HG02759 (cell line): ENCODE data around the gene CELF2.
"Not testable (repeated sequence)": the region's sequence is repeated elsewhere in the genome, so short reads cannot be mapped to it uniquely, and the experiment has no call there.

Source experiments
- ATAC-seq: cut with Tn5 transposase; IDR thresholded peaks from one replicate; pipeline ENCODE4 v1.9.1; 2021; ENCODE audit warnings: mild to moderate bottlenecking, moderate library complexity; ENCODE audit not compliant: unreplicated experiment

CELF2 gene

GRCh38 chr10:11017570-11018431 is at the start of gene CELF2:
Gene CELF2, plus strand, starts transcription at chr10:11017872. Its CDS starts 218 bp downstream, at chr10:11018090.
- ATAC-seq: peak; percentile 84

- ATAC-seq: no peak
Measured at GRCh38 chr10:10968257-10968588, 49.4 kb upstream of the CELF2 start.

GRCh38 chr10:10973310-10973709 is 44.4 kb upstream of the CELF2 start:
- ATAC-seq: no peak

GRCh38 chr10:10975647-10976046 is 42.0 kb upstream of the CELF2 start:
- ATAC-seq: no peak

GRCh38 chr10:10976652-10977051 is 41.0 kb upstream of the CELF2 start:
- ATAC-seq: no peak

- no peak for ATAC-seq
Measured at GRCh38 chr10:10977226-10977956, 40.3 kb upstream of the CELF2 start.

GRCh38 chr10:10977978-10978377 is 39.7 kb upstream of the CELF2 start:
- ATAC-seq: no peak

GRCh38 chr10:10985361-10985760 is 32.3 kb upstream of the CELF2 start:
- ATAC-seq: no peak

- no peak for ATAC-seq
Measured at GRCh38 chr10:10986606-10987005, 31.1 kb upstream of the CELF2 start.

GRCh38 chr10:10987111-10987510 is 30.6 kb upstream of the CELF2 start:
- no peak for ATAC-seq

GRCh38 chr10:10989669-10990068 is 28.0 kb upstream of the CELF2 start:
- ATAC-seq: no peak

- no peak for ATAC-seq
Measured at GRCh38 chr10:10991144-10991543, 26.5 kb upstream of the CELF2 start.

GRCh38 chr10:10992072-10992471 is 25.6 kb upstream of the CELF2 start:
- no peak for ATAC-seq

GRCh38 chr10:10992961-10993714 is 24.5 kb upstream of the CELF2 start:
- ATAC-seq: no peak

GRCh38 chr10:10993785-10994184 is 23.9 kb upstream of the CELF2 start:
- no peak for ATAC-seq

- no peak for ATAC-seq
Measured at GRCh38 chr10:10994360-10994759, 23.3 kb upstream of the CELF2 start.

- ATAC-seq: no peak
Measured at GRCh38 chr10:10995120-10995519, 22.6 kb upstream of the CELF2 start.

GRCh38 chr10:10996966-10997620 is 20.6 kb upstream of the CELF2 start:
- no peak for ATAC-seq

GRCh38 chr10:10999501-10999900 is 18.2 kb upstream of the CELF2 start:
- not testable (repeated sequence) for ATAC-seq

GRCh38 chr10:11002485-11002884 is 15.2 kb upstream of the CELF2 start:
- ATAC-seq: no peak

- no peak for ATAC-seq
Measured at GRCh38 chr10:11002916-11003315, 14.8 kb upstream of the CELF2 start.
